GM11168 (cell line): ENCODE measurements around the gene SOWAHD.
"Not testable (repeated sequence)": the region's sequence is repeated elsewhere in the genome, so short reads cannot be mapped to it uniquely, and the experiment has no call there.

Experiments used
- in situ Hi-C: fragments of 300-500 bp; cut with MboI; formaldehyde crosslinking; loops from one replicate; pipeline ENCODE4 v1.12.0; 2022; ENCODE audit warnings: low sequenced_read_pairs; ENCODE audit not compliant: unreplicated experiment

SOWAHD gene

GRCh38 chrX:119756926-119757635, 1.3 kb upstream of the SOWAHD start:
- in situ Hi-C loops = no loop called here

- in situ Hi-C loops = no loop called here
These were observed 776 bp upstream of the SOWAHD start for GRCh38 chrX:119757646-119757978.

- in situ Hi-C loops = no loop called here
These were observed 401 bp downstream of the SOWAHD start for GRCh38 chrX:119758731-119759247.

GRCh38 chrX:119759248-119759766, 919 bp downstream of the SOWAHD start:
- in situ Hi-C loops = no loop called here

GRCh38 chrX:119760026-119760877, 1.9 kb downstream of the SOWAHD start:
- in situ Hi-C loops = no loop called here

- in situ Hi-C loops = no loop called here
These were observed 4.3 kb downstream of the SOWAHD start for GRCh38 chrX:119762718-119763117.

- in situ Hi-C loops = no loop called here
These were observed 4.8 kb downstream of the SOWAHD start for GRCh38 chrX:119763181-119763580.

GRCh38 chrX:119763836-119764387, 5.5 kb downstream of the SOWAHD start:
- in situ Hi-C loops = no loop called here

- in situ Hi-C loops = not testable (repeated sequence)
These were observed 10.0 kb downstream of the SOWAHD start for GRCh38 chrX:119768436-119768835.

GRCh38 chrX:119769388-119769787, 11.0 kb downstream of the SOWAHD start:
- in situ Hi-C loops = not testable (repeated sequence)

GRCh38 chrX:119775517-119776238, 17.3 kb downstream of the SOWAHD start:
- in situ Hi-C loops = no loop called here

- in situ Hi-C loops = no loop called here
These were observed 20.4 kb downstream of the SOWAHD start for GRCh38 chrX:119778829-119779228.

GRCh38 chrX:119783026-119783425, 24.6 kb downstream of the SOWAHD start:
- in situ Hi-C loops = no loop called here

- in situ Hi-C loops = no loop called here
These were observed 26.5 kb downstream of the SOWAHD start for GRCh38 chrX:119784747-119785446.

- in situ Hi-C loops = no loop called here
These were observed 32.6 kb downstream of the SOWAHD start for GRCh38 chrX:119790977-119791436.

GRCh38 chrX:119791437-119792231, 33.2 kb downstream of the SOWAHD start, which contains the start of gene RPL39:
Gene RPL39 (minus strand): TSS chrX:119791630. CDS start chrX:119791576, 54 bp downstream.
- in situ Hi-C loops = no loop called here

GRCh38 chrX:119801253-119802221, 43.1 kb downstream of the SOWAHD start:
- in situ Hi-C loops = no loop called here
